Skin epidermis (tissue), 12 donors: ENCODE data around the gene CD9.
"Not testable (repeated sequence)": the region's sequence is repeated elsewhere in the genome, so short reads cannot be mapped to it uniquely, and the experiment has no call there.

Source experiments
- H3K27ac ChIP-seq, 21 experiments: fragments of 200-600 bp; sonication (generic) in 11 of 21; one replicate each; pipeline ENCODE4 v1.5.0; 2020; ENCODE audit warnings: mild to moderate bottlenecking in 3 of 21, inconsistent platforms in 2 of 21, moderate library complexity in 2 of 21
- H3K4me3 ChIP-seq, 7 experiments: fragments of 200-600 bp; sonication (generic) in 2 of 7; one replicate each; pipeline ENCODE4 v1.5.0; 2020; ENCODE audit warnings: inconsistent platforms in 2 of 7, mild to moderate bottlenecking in 2 of 7, moderate library complexity in 1 of 7

Gene CD9, protein sequence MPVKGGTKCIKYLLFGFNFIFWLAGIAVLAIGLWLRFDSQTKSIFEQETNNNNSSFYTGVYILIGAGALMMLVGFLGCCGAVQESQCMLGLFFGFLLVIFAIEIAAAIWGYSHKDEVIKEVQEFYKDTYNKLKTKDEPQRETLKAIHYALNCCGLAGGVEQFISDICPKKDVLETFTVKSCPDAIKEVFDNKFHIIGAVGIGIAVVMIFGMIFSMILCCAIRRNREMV

DNA sequence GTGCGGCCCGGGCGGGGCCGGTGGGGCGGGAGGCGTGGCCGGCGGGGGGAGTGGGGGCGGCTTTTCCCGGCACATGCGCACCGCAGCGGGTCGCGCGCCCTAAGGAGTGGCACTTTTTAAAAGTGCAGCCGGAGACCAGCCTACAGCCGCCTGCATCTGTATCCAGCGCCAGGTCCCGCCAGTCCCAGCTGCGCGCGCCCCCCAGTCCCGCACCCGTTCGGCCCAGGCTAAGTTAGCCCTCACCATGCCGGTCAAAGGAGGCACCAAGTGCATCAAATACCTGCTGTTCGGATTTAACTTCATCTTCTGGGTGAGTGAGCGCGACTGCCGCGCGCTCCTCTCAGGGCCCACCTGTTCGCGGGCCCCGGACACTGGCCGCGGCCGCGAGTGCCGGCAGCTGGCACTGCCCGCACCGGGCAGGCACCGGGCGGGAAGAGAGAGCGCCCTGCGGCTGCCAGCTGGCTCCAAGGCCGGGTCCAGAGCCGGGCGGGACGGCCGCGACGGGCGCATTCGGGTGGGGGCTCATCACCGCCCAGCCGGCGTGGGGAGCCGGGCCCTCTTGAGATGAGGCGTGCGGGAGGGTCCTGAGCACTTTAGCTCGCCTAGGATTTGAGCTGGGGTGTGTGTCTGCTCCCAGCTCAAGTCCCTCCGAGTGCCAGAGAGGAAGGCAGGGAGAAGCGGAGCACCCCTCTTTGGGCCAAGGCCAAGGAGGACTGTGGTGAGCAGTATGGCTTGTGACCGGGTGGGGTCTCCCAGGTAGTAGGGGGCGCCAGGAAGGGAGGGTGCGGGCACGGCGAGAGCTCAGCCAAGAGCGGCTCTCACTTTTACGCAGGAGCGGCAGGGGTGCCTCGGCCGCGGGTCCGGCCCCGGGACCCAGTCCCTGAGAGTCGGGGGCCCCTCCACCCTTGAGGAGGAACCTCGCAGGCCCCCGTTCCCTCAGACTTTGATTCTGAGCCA lies at the start of gene CD9:
TSS of gene CD9 (plus strand) at position 145 of the 957 bp plus-strand sequence. CDS start at position 245, 100 bp downstream.
- Histone ChIP-seq H3K4me3 (peak within 1 kb of the TSS; percentile 62 to 89 (median 87)), H3K27ac (peak within 1 kb of the TSS; percentile 80 to 98 (median 94))

DNA sequence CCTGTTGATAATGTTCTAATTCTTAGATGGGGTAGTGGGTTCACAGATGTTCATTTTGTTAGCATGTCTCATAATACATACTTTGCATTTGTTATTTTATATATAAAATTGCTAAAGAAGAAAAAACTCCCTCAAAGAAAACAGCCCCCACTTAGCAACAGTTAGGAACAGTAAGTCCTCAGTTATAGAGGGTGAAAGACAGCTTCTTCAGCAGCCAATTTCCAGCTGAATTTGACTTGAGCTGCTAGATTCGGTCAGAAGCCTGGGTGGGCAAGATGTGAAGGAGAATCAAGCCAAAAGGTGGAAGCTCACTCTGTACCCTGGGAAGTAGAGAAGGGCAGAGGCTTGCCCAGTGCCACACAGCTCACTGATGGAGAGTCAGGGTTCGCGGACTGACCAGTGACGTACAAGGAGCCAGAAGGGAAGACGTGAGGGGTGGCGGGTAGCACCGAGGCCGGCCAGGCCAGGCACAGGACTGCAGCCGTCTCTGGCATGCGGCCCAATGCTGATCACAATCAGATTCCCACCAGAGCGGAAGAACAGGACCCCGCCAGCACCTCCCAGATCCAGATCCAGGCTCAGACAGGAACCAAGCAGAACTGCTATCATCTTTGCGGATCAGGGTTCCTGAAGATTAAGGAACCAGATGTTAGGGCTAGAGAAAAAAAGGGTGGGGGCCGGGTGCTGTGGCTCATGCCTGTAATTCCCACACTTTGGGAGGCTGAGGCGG lies 45.3 kb upstream of the CD9 start:
- Histone ChIP-seq H3K4me3 (no peak overlapping the region), H3K27ac (peak overlapping the region in 2 of 21 experiments; percentile 21)

DNA sequence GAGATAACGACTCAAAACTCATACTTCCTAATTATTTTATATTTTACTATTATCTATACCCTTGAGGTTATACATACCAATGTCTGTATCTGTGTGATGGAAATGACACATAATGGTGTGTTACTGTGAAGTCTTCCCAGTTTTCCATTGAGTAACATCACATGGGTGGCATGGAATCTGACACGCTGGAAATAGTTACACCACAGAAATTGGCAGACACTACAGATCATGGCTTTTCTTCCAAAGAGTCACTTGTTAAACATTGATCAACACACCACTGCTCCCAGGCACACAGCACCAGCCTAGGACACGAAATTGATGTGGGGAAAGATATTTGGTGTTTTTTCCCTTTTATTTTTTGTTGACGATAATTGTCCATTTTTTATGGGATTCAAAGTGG lies 42.7 kb upstream of the CD9 start:
- H3K4me3 ChIP-seq, result no peak overlapping the region
- no peak overlapping the region for H3K27ac ChIP-seq

DNA sequence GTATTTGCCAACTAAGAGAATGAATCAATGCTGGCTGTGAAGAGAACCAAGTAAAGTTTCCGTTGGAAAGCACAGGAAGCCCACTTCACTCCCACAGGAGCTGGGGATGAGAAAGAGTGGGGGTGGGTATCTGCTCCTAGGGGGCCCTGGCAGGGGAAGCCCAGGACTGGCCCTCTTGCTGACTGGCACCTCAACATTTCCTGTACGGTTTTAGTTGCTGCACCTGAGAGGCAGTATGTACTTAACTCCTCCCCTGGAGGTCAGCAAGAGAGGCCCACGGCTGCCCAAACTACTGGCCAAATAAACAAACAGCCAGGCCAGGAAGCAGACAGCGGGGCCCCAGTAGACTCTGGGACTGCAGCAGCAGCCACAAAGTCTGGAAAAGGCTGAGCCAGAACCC lies 41.9 kb upstream of the CD9 start:
- no peak overlapping the region for H3K4me3 ChIP-seq
- peak overlapping the region in 2 of 21 experiments; percentile 26 to 39 for H3K27ac ChIP-seq

- Histone ChIP-seq H3K4me3 (no peak overlapping the region), H3K27ac (no peak overlapping the region)
Observed at GRCh38 chr12:6158749-6159148, 41.5 kb upstream of the CD9 start.

DNA sequence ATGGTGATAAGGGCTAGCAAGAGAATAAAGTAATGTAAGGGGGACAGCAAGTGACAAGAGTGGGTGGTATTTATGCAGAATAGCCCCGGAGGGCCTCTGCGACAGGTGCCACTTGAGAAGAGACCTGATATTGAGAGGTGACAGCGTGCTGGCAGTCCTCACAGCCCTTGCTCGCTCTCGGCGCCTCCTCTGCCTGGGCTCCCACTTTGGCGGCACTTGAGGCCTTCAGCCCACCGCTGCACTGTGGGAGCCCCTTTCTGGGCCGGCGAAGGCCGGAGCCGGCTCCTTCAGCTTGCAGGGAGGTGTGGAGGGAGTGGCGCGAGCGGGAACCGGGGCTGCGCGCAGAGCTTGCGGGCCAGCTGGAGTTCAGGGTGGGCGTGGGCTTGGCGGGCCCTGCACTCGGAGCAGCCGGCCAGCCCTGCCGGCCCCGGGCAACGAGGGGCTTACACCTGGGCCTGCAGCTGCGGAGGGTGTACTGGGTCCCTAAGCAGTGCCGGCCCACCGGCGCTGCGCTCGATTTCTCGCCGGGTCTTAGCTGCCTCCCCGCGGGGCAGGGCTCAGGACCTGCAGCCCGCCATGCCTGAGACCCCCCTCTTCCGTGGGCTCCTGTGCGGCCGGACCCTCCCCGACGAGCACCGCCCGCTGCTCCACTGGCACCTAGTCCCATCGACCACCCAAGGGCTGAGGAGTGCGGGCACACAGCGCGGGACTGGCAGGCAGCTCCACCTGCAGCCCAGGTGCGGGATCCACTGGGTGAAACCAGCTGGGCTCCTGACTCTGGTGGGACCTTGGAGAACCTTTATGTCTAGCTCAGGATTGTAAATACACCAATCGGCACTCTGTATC lies 40.8 kb upstream of the CD9 start:
- not testable (repeated sequence) for H3K27ac ChIP-seq, H3K4me3 ChIP-seq

DNA sequence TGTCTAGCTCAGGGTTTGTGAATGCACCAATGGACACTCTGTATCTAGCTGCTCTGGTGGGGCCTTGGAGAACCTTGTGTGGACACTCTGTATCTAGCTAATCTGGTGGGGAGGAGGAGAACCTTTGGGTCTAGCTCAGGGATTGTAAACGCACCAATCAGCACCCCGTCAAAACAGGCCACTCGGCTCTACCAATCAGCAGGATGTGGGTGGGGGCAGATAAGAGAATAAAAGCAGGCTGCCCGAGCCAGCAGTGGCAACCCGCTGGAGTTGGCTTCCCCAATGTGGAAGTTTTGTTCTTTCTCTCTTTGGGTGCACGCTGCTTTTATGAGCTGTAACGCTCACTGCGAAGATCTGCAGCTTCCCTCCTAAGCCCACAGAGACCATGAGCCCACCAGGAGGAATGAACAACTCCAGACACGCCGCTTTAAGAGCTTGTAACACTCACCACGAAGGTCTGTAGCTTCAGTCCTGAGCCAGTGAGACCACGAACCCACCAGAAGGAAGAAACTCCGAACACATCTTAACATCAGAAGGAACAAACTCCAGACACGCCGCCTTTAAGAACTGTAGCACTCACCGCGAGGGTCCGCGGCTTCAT lies 40.1 kb upstream of the CD9 start:
- not testable (repeated sequence) for H3K4me3 ChIP-seq, H3K27ac ChIP-seq

DNA sequence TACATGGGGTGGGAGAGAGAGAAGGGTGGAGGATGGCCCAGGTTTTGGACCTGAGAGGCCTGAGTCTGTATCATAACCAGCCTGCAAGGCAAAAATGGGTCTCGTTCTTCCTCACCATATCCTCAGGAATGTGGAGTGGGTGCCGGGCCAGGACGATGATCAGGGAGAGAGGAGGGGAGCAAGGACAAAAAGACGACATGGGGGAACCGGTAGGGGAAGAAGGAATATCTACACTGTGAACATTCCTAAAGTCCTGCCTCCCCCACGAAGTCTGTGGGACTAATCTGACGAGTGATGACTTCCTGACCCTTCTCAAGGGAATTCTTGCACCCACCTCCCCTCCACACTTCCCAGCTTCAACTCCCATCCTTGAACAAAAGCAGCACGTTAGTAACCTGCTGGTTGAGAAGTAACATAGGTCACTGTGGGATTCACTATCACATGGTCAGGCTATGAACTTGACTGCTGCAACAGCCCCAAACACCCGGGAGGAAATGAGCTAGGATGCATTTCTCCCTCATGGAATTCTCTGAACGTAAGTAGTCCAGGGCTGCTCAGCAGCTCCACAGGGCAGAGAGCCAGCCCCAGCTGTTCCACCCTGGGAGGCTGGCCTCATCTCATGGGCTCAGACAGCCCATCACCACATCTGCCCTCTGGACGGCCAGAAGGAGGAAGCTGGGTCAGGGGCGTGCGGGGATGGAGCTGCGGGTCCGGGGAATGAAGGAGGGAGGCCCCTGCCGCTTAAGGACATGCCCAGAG lies 38.9 kb upstream of the CD9 start:
- H3K4me3 ChIP-seq, result no peak overlapping the region
- H3K27ac ChIP-seq, result peak overlapping the region in 1 of 21 experiments; percentile 16

DNA sequence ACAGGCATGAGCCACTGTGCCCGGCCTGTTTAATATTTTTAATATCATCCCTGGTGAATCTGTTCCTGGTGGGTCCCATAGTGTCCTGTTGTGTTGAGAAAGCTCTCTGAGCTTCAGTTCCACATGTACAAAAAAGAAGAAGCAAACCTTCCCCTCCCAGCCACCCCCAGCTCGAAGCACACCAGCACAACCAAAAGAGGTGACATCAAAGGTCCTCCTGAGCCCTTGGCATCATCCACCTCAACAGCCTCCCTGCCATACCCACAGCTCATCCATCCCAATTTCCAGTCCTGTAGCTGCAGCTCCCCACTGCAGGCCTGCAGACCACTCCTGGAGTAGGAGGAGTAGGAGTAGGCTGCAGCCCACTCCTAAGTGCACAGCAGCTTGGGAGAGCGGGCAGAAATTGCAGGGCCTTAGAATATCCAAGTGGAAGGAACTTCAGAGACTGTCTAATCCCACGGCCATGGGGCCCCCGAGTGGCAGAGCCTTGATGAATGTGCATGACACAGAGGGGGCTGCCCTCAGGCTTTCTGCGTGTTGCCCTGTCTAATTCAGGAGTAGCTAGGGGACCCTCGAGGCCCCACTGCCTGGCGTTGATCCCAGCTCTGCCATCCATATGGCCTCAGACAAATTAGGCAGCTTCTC lies 36.7 kb upstream of the CD9 start:
- H3K4me3 ChIP-seq, result no peak overlapping the region
- H3K27ac ChIP-seq, result no peak overlapping the region

DNA sequence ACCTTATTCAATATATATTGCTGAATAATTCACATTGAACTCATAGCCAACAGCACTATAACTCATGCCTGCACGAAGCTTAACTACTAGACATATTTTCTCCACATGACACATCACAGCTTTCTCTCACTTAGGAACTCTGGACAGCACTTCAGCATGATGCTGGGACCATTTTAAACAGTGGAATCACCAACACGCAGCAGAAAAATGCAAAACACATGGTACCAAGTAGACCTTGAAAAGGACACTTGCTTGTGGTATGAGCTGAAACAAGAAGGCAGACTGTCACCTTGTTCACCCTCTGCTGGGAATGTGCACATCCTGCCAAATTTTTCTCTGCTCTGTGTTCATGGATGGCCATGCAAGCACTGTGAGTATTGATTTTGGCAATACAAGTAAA lies 34.8 kb upstream of the CD9 start:
- no peak overlapping the region for H3K4me3 ChIP-seq
- H3K27ac ChIP-seq, result no peak overlapping the region

DNA sequence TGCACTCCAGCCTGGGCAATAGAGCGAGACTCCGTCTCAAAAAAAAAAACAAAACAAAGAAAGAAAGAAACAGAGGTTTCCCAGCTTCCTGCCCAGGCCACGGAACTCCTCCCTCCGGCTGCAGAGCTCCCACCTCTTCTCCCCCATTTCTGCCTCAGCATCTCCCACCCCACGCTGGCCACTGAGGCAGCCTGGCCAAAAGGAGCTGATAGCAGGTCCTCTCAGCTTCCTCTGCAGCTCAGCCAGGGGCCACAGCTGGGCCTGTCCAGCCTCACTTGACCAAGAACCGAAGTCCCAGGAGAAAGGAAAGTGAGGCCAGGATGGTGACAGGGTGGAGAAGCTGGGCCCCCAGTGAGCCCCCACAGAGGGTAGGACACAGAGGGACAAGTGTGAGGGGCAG lies 33.4 kb upstream of the CD9 start:
- H3K4me3 ChIP-seq, result no peak overlapping the region
- H3K27ac ChIP-seq, result peak overlapping the region in 20 of 21 experiments; percentile 6 to 91 (median 69)

GRCh38 chr12:6167327-6168280 lies 32.6 kb upstream of the CD9 start:
- Histone ChIP-seq H3K27ac (peak overlapping the region; percentile 3 to 91 (median 67)), H3K4me3 (no peak overlapping the region)

DNA sequence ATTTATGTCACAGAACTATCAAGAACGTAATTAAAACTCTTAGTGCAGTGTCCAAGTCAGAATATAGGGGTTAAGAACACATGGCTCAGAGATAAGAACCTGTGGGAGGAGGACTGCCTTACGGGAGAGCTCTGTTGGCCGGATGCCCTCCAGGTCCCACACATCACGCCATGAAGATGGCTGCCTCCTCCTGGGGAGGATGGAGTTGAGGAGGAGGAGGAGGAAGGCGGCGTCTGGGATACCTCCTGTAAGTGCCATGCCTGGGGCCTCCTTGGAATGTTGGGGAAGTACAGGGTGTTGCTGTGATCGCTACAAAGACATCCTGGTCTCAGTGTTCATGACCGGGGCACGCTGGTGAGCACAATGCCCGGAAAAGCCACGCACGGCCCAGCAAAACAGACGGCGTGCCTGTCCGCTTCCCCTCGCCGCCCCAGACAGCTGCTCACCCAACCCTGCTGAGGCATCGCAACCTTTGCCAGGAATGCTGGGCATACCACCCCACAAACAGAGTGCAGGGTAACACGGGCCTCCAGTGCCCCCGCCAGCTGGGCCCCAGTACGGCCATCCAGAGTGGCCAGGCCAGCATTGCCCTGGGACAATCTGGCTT lies 28.7 kb upstream of the CD9 start:
- H3K27ac ChIP-seq, result peak overlapping the region in 1 of 21 experiments; percentile 78
- no peak overlapping the region for H3K4me3 ChIP-seq

- no peak overlapping the region for H3K4me3 ChIP-seq
- peak overlapping the region in 5 of 21 experiments; percentile 5 to 78 (median 39) for H3K27ac ChIP-seq
Observed at GRCh38 chr12:6172086-6172485, 28.1 kb upstream of the CD9 start.

- H3K4me3 ChIP-seq, result no peak overlapping the region
- peak overlapping the region in 2 of 21 experiments; percentile 52 to 78 for H3K27ac ChIP-seq
Observed at GRCh38 chr12:6172862-6173261, 27.3 kb upstream of the CD9 start.

- H3K27ac ChIP-seq, result no peak overlapping the region
Observed at GRCh38 chr12:6177642-6178358, 22.4 kb upstream of the CD9 start.

More at GRCh38 chr12:6177642-6178358, 22.4 kb upstream of the CD9 start:
- no peak overlapping the region for H3K4me3 ChIP-seq
